Transverse colon (tissue), 4 donors: ENCODE results near the gene XRN1. TPM values are rescaled to one million over a fixed set of nuclear protein-coding genes. Genes with fewer than 3 reads are reported as not detected.
"Not testable (repeated sequence)": the region's sequence is repeated elsewhere in the genome, so short reads cannot be mapped to it uniquely, and the experiment has no call there.

Source experiments
- DNase-seq: peaks from one replicate; pipeline ENCODE4 v3.0.0-alpha.2; 2019
- H3K27ac ChIP-seq, 4 donors: fragments of 200-600 bp; sonication (generic); 2 replicates each; pipeline ENCODE4 v1.5.1; 2016 to 2018; ENCODE audit warnings: inconsistent platforms in 4 of 4
- H3K27me3 ChIP-seq: fragments of 200-600 bp; sonication (generic); 2 replicates; pipeline ENCODE4 v1.5.1; 2017; ENCODE audit warnings: inconsistent platforms
- H3K36me3 ChIP-seq, 4 donors: fragments of 200-600 bp; sonication (generic); 2 replicates each; pipeline ENCODE4 v1.5.1; 2017 to 2019; ENCODE audit warnings: inconsistent platforms in 4 of 4
- H3K4me1 ChIP-seq, 4 donors: fragments of 200-600 bp; sonication (generic); 2 replicates each; pipeline ENCODE4 v1.5.1; 2017 to 2020; ENCODE audit warnings: inconsistent platforms in 4 of 4
- H3K4me3 ChIP-seq, 4 donors: fragments of 200-600 bp; sonication (generic); 1 replicate in 1 of 4; 2 replicates in 3 of 4; pipeline versions ENCODE4 v1.5.1 to v1.6.1; 2017 to 2019; ENCODE audit warnings: inconsistent platforms in 4 of 4
- H3K9me3 ChIP-seq, 2 donors: fragments of 200-600 bp; sonication (generic); 2 replicates each; pipeline ENCODE4 v1.5.1; 2017 to 2019; ENCODE audit warnings: inconsistent platforms in 2 of 2
- EP300 ChIP-seq: sonication (generic); formaldehyde crosslinking; IDR thresholded peaks from one replicate; pipeline ENCODE4 v1.6.1; 2017; ENCODE audit warnings: antibody characterized with exemption, low read depth
- POLR2A ChIP-seq: fragments of 450-650 bp; IDR thresholded peaks from one replicate; pipeline ENCODE4 v1.6.1; 2016; ENCODE audit warnings: antibody characterized with exemption, mild to moderate bottlenecking, moderate library complexity
- POLR2AphosphoS5 ChIP-seq, 3 donors: sonication (generic); formaldehyde crosslinking; IDR thresholded peaks; one replicate each; pipeline ENCODE4 v1.6.1; 2016; ENCODE audit warnings: antibody characterized with exemption in 3 of 3
- WGBS, 2 donors: methylation state at CpG; one replicate each; pipeline ENCODE4 v1.1.5; 2018; ENCODE audit warnings: low coverage in 1 of 2; 5-methylcytosine and 5-hydroxymethylcytosine counted together
- in situ Hi-C, 4 donors: fragments of 200-750 bp; cut with MboI; loops; one replicate each; pipeline versions ENCODE4 v1.15.0 to v1.15.1; 2017; ENCODE audit warnings: low sequenced_read_pairs in 3 of 4, low pct_ligation_motif_present in 1 of 4, low pct_unique_long_range_greater_than_20kb in 1 of 4
- intact Hi-C: fragments of 100-400 bp; cut with DNase I; formaldehyde crosslinking; loops from one replicate; pipeline ENCODE4 v1.15.1; 2023; ENCODE audit warnings: low total_unique reads
- total RNA-seq, 4 donors: library from RNA; depleted of rRNA; stranded (reverse); fragments of >200 nt; gene quantifications; one replicate each; pipeline ENCODE4 v1.1.0, GENCODE V29; 2016
- TF ChIP-seq, protein P1 (sequence below), 5 experiments: fragments of 200-600 bp in 3 of 5; fragments of 450-650 bp in 2 of 5; sonication (generic) in 3 of 5; IDR thresholded peaks; 1 replicate in 2 of 5; 2 replicates in 3 of 5; pipeline ENCODE4 v1.5.1; 2016 to 2017; ENCODE audit warnings: antibody characterized with exemption in 5 of 5, inconsistent platforms in 3 of 5, mild to moderate bottlenecking in 2 of 5, moderate library complexity in 1 of 5

The XRN1 gene
- total RNA-seq, 4 donors from 2014 or later = 13.5 to 93.0 (median 52.1) TPM

DNA sequence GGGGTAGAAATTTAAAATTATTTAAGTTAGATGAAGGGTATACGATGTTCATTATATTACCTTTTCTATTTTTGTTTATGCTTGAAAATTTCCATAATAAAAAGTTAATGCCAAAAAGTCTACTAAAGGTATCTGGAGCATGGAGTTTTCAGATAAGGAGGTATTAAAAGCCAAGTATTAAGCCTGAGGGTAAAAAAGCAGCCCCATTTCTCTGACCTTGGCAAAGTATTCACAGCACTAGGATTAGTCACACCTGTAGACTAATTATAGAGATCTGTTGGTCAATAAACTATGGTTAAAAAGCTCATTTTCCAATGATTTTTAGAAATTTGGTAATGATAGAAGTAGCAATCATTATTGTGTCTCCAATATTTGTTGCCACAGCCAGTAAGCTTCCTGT is 23.1 kb downstream of the XRN1 start:
- no peak overlapping the region for H3K27ac ChIP-seq
- in situ Hi-C loops (no loop called here), intact Hi-C loops (no loop called here)
- TF ChIP-seq EP300 = no peak
- no peaks in the 10 kb centered on the region for H3K27me3 ChIP-seq
- no peak for DNase-seq
- 97 to 100% methylated on average over 1 of the region's 1 CpG for WGBS, 2 donors
- no peaks in the 10 kb centered on the region for H3K9me3 ChIP-seq
- peaks cover 0 to 69% (median 23%) of the 10 kb centered on the region in 4 donors for H3K36me3 ChIP-seq
- H3K4me3 ChIP-seq = no peak overlapping the region
- H3K4me1 ChIP-seq = no peaks in the 10 kb centered on the region

DNA sequence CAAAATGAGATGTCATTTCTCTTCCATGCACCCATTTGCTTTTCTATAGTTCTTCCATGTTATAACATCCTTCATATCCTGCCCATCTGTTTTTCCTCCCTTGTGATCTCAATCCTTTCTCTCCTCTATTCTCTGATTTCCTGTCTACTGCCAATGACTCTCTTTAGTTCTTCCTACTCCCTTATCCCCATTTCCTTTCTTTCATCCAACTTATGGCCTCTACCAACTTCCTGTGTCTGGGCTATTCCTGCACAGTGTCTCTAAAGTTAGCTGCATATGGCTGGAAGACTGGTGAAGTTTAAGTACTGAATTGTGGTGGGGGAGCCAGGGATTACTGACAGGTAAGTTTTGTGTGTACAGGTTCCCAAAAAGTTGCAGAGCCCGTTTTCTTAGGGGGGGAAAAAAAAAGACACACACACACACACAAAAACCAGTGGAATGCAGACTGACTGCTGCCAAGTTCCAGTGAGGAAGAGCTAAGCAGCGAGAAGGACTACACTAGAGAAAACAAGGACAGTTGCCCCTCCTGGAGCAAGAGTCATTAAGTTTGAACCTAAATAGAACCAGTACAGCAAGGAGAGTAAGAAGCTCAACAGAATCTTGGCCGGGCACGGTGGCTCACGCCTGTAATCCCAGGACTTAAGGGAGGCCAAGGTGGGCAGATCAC is 28.8 kb downstream of the XRN1 start:
- Histone ChIP-seq H3K27me3 (no peaks in the 10 kb centered on the region), H3K9me3 (no peaks in the 10 kb centered on the region), H3K27ac (no peak overlapping the region), H3K36me3 (peaks cover 0 to 90% (median 31%) of the 10 kb centered on the region in 4 donors), H3K4me3 (no peak overlapping the region), H3K4me1 (no peaks in the 10 kb centered on the region)
- no peak for TF ChIP-seq EP300
- TF ChIP-seq, protein P1, sequence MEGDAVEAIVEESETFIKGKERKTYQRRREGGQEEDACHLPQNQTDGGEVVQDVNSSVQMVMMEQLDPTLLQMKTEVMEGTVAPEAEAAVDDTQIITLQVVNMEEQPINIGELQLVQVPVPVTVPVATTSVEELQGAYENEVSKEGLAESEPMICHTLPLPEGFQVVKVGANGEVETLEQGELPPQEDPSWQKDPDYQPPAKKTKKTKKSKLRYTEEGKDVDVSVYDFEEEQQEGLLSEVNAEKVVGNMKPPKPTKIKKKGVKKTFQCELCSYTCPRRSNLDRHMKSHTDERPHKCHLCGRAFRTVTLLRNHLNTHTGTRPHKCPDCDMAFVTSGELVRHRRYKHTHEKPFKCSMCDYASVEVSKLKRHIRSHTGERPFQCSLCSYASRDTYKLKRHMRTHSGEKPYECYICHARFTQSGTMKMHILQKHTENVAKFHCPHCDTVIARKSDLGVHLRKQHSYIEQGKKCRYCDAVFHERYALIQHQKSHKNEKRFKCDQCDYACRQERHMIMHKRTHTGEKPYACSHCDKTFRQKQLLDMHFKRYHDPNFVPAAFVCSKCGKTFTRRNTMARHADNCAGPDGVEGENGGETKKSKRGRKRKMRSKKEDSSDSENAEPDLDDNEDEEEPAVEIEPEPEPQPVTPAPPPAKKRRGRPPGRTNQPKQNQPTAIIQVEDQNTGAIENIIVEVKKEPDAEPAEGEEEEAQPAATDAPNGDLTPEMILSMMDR (IDR thresholded peaks at IDR 0.05) = no peak
- TF ChIP-seq POLR2A = no peak
- no peak for TF ChIP-seq POLR2AphosphoS5 (IDR thresholded peaks at IDR 0.05)
- DNase-seq = no peak
- 89 to 100% methylated on average over 1 to 5 of the region's 5 CpGs for WGBS, 2 donors
- in situ Hi-C loops = no loop called here
- intact Hi-C loops = no loop called here

DNA sequence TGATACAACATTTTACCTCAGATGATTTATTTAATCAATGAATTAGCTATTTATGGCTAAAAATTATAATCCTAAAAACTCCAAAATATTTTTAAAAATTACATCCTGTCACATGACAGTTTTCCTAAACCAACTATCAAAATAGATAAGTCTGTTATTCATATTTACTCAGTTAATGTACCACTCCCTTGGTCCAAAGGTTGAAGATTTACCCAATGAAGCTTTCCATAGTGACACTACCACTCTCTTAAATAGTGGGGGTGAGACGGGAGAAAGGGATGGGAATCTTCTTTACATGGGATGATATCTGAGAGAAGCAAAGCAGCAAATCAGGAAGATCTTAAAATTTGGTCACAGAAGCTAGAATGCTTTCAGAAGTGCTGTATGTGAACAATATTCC is 30.5 kb downstream of the XRN1 start:
- H3K4me3 ChIP-seq = no peak overlapping the region
- no peak overlapping the region for H3K27ac ChIP-seq
- H3K4me1 ChIP-seq = no peaks in the 10 kb centered on the region
- TF ChIP-seq POLR2AphosphoS5 (IDR thresholded peaks at IDR 0.05) = no peak
- TF ChIP-seq EP300 = no peak
- TF ChIP-seq POLR2A = no peak
- TF ChIP-seq, protein P1 (IDR thresholded peaks at IDR 0.05) = no peak
- WGBS, 2 donors = 55 to 82% methylated on average over 1 of the region's 1 CpG
- in situ Hi-C loops (no loop called here), intact Hi-C loops (no loop called here)
- H3K36me3 ChIP-seq = peaks cover 0 to 90% (median 34%) of the 10 kb centered on the region in 4 donors
- DNase-seq = no peak
- no peaks in the 10 kb centered on the region for H3K9me3 ChIP-seq
- no peaks in the 10 kb centered on the region for H3K27me3 ChIP-seq

DNA sequence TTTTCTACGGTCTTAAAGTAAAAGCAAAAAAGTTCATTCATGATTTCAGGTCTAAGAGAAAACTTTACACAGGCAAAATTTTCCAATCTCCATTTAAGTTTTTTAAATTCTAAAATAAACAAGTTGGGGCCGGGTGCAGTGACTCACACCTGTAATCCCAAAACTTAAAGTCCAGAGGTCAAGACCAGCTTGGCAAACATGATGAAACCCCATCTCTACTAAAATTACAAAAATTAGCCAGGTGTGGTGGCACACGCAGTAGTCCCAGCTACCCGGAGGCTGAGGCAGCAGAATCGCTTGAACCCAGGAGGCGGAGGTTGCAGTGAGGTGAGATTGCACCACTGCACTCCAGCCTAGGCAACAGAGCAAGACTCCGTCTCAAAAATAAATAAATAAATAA is 47.3 kb downstream of the XRN1 start:
- H3K27me3 ChIP-seq, H3K9me3 ChIP-seq, H3K27ac ChIP-seq, H3K4me3 ChIP-seq, DNase-seq, H3K4me1 ChIP-seq, in situ Hi-C loops, intact Hi-C loops: not testable (repeated sequence)
- 90 to 92% methylated on average over 5 to 7 of the region's 7 CpGs for WGBS, 2 donors
- peaks cover 0 to 74% (median 24%) of the 10 kb centered on the region in 4 donors for H3K36me3 ChIP-seq

DNA sequence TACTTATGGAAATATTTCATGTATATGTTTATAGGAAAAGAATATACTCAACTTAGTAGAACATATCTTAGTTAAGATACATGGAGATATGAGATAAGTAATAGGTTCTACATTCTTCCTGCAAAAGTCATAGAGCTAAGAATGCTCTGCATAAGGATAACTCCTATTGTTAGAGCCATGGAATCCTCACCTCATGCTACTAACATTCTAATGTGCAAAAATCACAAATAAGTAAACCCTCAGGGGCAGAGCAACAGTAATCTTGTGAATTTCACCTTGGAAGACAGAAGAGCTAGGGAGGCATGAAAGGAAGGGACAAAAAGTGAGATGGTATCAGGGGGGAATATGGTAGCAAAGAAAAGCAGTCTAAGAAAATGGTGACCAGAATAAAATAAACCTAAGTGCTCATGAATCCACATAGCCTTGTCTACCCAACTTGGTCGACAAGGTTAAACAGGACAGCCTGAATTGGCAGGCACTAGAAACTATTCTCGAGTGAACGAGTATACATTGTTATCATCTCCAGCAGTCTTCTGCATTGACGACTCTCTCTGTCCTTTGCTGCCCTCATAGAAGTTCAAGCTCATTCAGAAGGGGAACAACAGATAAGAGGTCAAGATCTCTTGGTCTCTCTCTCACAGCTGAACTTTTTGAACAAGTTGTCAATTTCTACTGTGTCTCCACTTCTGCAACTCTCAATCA is 52.8 kb downstream of the XRN1 start:
- Histone ChIP-seq H3K4me1 (no peaks in the 10 kb centered on the region), H3K4me3 (no peak overlapping the region), H3K36me3 (peaks cover 0 to 71% (median 16%) of the 10 kb centered on the region in 4 donors), H3K27me3 (no peaks in the 10 kb centered on the region), H3K9me3 (no peaks in the 10 kb centered on the region), H3K27ac (no peak overlapping the region)
- 90 to 100% methylated on average over 4 of the region's 4 CpGs for WGBS, 2 donors
- intact Hi-C loops = no loop called here
- TF ChIP-seq POLR2A (no peak), EP300 (no peak), POLR2AphosphoS5 (IDR thresholded peaks at IDR 0.05) (no peak)
- TF ChIP-seq, protein P1 (IDR thresholded peaks at IDR 0.05) = no peak
- no peak for DNase-seq
- in situ Hi-C loops = no loop called here
